ENCODE data around the gene DNMT3A.

DNA sequence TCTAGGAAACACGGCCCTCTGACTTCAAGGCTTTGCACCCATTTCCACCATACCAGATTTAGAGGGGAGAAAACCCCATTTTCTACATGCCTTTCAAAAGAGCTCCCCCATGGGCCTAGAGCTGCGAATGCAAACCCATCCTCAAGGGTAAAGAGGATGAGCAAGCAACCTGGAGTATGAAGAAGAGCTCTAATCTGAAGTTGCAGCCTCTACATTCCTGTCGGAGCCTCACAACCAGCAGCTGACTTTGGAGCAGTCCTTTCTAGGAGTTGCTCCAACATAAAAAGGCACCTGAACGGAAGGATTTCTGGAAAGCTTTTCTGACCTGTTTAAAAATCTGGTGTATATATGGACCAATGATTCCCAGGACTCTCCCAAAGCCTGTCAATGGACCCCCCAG, 91.9 kb downstream of the DNMT3A start:
- TF ChIP-seq, protein P1, sequence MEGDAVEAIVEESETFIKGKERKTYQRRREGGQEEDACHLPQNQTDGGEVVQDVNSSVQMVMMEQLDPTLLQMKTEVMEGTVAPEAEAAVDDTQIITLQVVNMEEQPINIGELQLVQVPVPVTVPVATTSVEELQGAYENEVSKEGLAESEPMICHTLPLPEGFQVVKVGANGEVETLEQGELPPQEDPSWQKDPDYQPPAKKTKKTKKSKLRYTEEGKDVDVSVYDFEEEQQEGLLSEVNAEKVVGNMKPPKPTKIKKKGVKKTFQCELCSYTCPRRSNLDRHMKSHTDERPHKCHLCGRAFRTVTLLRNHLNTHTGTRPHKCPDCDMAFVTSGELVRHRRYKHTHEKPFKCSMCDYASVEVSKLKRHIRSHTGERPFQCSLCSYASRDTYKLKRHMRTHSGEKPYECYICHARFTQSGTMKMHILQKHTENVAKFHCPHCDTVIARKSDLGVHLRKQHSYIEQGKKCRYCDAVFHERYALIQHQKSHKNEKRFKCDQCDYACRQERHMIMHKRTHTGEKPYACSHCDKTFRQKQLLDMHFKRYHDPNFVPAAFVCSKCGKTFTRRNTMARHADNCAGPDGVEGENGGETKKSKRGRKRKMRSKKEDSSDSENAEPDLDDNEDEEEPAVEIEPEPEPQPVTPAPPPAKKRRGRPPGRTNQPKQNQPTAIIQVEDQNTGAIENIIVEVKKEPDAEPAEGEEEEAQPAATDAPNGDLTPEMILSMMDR (IDR thresholded peaks at IDR 0.05; ENCODE audit: insufficient read depth, low read depth, low read length) = no peak
- TF ChIP-seq EZH2 (IDR thresholded peaks at IDR 0.05; ENCODE audit: insufficient read depth, low read length) = no peak
